ENCODE data around the gene JMJD8. TPM values are rescaled to one million over a fixed set of nuclear protein-coding genes. Genes with fewer than 3 reads are reported as not detected.

The JMJD8 gene
- total RNA-seq, 1 donor from 2014 or later = 57.6 TPM

GRCh38 chr16:676565-676902, 7.6 kb downstream of the JMJD8 start:
- H3K4me3 Mint-ChIP-seq (ENCODE audit: unreplicated experiment) = no peak overlapping the region
- TF ChIP-seq, protein P1, sequence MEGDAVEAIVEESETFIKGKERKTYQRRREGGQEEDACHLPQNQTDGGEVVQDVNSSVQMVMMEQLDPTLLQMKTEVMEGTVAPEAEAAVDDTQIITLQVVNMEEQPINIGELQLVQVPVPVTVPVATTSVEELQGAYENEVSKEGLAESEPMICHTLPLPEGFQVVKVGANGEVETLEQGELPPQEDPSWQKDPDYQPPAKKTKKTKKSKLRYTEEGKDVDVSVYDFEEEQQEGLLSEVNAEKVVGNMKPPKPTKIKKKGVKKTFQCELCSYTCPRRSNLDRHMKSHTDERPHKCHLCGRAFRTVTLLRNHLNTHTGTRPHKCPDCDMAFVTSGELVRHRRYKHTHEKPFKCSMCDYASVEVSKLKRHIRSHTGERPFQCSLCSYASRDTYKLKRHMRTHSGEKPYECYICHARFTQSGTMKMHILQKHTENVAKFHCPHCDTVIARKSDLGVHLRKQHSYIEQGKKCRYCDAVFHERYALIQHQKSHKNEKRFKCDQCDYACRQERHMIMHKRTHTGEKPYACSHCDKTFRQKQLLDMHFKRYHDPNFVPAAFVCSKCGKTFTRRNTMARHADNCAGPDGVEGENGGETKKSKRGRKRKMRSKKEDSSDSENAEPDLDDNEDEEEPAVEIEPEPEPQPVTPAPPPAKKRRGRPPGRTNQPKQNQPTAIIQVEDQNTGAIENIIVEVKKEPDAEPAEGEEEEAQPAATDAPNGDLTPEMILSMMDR (IDR thresholded peaks at IDR 0.05) = no peak
- H3K4me1 Mint-ChIP-seq (ENCODE audit: unreplicated experiment) = peaks cover 17% of the 10 kb centered on the region

GRCh38 chr16:675884-676564, 8.1 kb downstream of the JMJD8 start:
- H3K27ac Mint-ChIP-seq (ENCODE audit: unreplicated experiment) = no peak overlapping the region
- H3K27me3 Mint-ChIP-seq (ENCODE audit: unreplicated experiment) = no peaks in the 10 kb centered on the region
- no peaks in the 10 kb centered on the region for H3K9me3 Mint-ChIP-seq (ENCODE audit: unreplicated experiment)
- H3K36me3 Mint-ChIP-seq (ENCODE audit: unreplicated experiment) = peaks cover 3% of the 10 kb centered on the region
- H3K4me1 Mint-ChIP-seq (ENCODE audit: unreplicated experiment) = peaks cover 12% of the 10 kb centered on the region
- H3K4me3 Mint-ChIP-seq (ENCODE audit: unreplicated experiment) = no peak overlapping the region
- TF ChIP-seq, protein P1 (IDR thresholded peaks at IDR 0.05) = no peak
- DNase-seq (ENCODE audit: extremely low spot score, unreplicated experiment) = no peak

More at GRCh38 chr16:676565-676902, 7.6 kb downstream of the JMJD8 start:
- Mint-ChIP-seq H3K36me3 (ENCODE audit: unreplicated experiment) (peaks cover 7% of the 10 kb centered on the region), H3K27ac (ENCODE audit: unreplicated experiment) (no peak overlapping the region), H3K27me3 (ENCODE audit: unreplicated experiment) (no peaks in the 10 kb centered on the region), H3K9me3 (ENCODE audit: unreplicated experiment) (no peaks in the 10 kb centered on the region)
- DNase-seq (ENCODE audit: extremely low spot score, unreplicated experiment) = no peak

GRCh38 chr16:674968-675883, 8.9 kb downstream of the JMJD8 start, which contains the start of gene RHBDL1:
Gene RHBDL1, plus strand, starts transcription at chr16:675671. Its CDS starts 120 bp downstream, at chr16:675791.
- no peak within 1 kb of the TSS for H3K4me3 Mint-ChIP-seq (ENCODE audit: unreplicated experiment)
- no peaks in the 10 kb centered on the region for H3K27me3 Mint-ChIP-seq (ENCODE audit: unreplicated experiment)
- TF ChIP-seq, protein P1 (IDR thresholded peaks at IDR 0.05) = no peak
- H3K9me3 Mint-ChIP-seq (ENCODE audit: unreplicated experiment) = no peaks in the 10 kb centered on the region
- H3K4me1 Mint-ChIP-seq (ENCODE audit: unreplicated experiment) = peaks cover 10% of the 10 kb centered on the region
- no peak for DNase-seq (ENCODE audit: extremely low spot score, unreplicated experiment)
- peaks cover 2% of the 10 kb centered on the region for H3K36me3 Mint-ChIP-seq (ENCODE audit: unreplicated experiment)
- no peak within 1 kb of the TSS for H3K27ac Mint-ChIP-seq (ENCODE audit: unreplicated experiment)

DNA sequence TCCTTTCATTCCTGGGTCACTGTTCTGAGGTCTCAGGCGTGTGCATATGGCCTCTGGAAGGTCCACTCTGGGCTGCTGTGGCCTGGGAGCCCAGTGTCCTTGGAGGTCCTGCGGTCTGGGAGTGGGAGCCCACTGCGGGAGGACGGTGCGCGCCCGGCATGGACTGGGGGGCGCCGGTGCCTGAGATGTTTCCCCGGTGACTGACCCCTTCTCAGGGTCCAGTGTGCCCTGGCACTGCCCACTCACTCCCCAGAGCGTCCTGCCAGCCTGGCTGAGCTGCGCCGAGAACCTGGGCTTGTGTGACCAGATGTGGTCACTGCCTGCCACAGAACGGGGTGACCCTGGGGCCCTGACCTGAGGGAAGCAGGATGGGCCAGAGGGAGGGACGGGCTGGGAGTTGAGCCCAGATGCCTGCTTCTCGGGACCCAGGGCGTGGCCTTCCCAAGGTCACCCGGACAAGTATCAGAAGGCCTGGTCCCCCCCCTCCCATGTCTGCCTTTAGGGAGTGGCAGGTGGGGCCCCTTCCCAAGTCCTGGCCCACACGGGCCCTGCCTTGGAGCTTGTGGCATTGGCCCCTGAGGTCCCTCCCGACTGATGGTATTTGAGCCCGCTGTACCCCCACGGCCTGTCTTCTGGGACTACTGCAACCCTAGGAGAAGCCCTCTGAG, 9.8 kb downstream of the JMJD8 start:
- no peak overlapping the region for H3K4me3 Mint-ChIP-seq (ENCODE audit: unreplicated experiment)
- DNase-seq (ENCODE audit: extremely low spot score, unreplicated experiment) = no peak
- no peaks in the 10 kb centered on the region for H3K27me3 Mint-ChIP-seq (ENCODE audit: unreplicated experiment)
- TF ChIP-seq, protein P1 (IDR thresholded peaks at IDR 0.05) = no peak
- H3K36me3 Mint-ChIP-seq (ENCODE audit: unreplicated experiment) = peaks cover 5% of the 10 kb centered on the region
- peaks cover 9% of the 10 kb centered on the region for H3K4me1 Mint-ChIP-seq (ENCODE audit: unreplicated experiment)
- no peak overlapping the region for H3K27ac Mint-ChIP-seq (ENCODE audit: unreplicated experiment)
- no peaks in the 10 kb centered on the region for H3K9me3 Mint-ChIP-seq (ENCODE audit: unreplicated experiment)

All from osteocyte (in vitro differentiated cells).